Measurements from ENCODE around the gene PBX2. TPM values are rescaled to one million over a fixed set of nuclear protein-coding genes. Genes with fewer than 3 reads are reported as not detected.

PBX2 gene
- total RNA-seq, 1 experiment from 2014 or later, result 130 TPM

DNA sequence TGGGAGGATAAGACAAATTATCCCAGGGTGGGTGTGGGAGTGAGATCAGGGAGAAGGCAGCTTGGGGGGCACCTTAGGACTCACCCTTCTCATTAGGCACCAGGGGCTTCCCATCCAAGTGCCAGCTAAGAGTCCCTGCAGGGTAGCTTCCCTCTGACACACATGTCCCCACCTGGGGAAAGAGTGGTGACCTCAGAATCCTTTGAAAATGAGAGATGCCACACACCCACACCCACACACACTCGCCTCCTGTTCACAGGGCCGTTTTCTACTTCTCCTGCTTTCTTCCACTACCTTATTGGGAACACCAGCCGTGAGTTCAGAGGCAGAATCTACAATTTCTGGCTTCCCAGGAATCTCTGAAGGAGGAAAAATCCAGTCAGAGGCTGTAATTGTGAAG is 7.0 kb downstream of the PBX2 start:
- H3K27ac Mint-ChIP-seq, result no peak overlapping the region
- POLR2A ChIA-PET, result no interaction called here
- H3K36me3 Mint-ChIP-seq, result peaks cover 42% of the 10 kb centered on the region

DNA sequence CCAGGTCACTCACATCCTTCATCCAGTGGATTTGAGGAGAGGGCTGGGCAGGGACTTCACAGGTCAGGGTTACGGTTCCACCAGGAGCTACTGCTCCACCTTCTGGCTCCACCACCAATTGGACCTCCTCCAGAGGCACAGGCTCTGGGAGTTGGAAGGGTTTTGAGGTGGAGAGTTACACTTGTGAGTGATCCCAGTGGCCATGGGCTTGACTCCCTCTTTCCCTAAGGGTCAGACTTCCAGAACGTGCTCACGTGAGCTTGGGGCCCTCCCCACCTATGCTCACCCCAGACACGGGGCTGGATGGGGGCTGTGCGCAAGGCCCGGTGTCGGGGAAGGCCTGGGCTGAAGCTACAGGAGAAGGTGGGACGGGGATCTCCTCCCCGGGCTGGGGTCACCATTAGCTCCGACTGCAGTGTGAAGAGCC is 7.4 kb downstream of the PBX2 start:
- no peak overlapping the region for H3K4me3 Mint-ChIP-seq
- ChIA-PET POLR2A (interaction anchor here (0.5 kb wide), 1 partner anchor 48 kb away, joined by 3 read pairs; no protein-coding TSS in a partner anchor), CTCF (interaction anchor here (0.9 to 2.2 kb wide), 6 partner anchors 8 to 135 kb away, joined by 3 to 9 read pairs (median 5); partner anchors contain the start of gene PBX2)
- H3K4me1 Mint-ChIP-seq, result peaks cover 15% of the 10 kb centered on the region
- H3K27me3 Mint-ChIP-seq (ENCODE audit: low read depth), result no peaks in the 10 kb centered on the region
- no peak for ATAC-seq
- no peak for DNase-seq (ENCODE audit: low spot score)
- H3K27ac Mint-ChIP-seq, result no peak overlapping the region
- no peaks in the 10 kb centered on the region for H3K9me3 Mint-ChIP-seq
- H3K36me3 Mint-ChIP-seq, result peaks cover 38% of the 10 kb centered on the region
- TF ChIP-seq, protein P1, sequence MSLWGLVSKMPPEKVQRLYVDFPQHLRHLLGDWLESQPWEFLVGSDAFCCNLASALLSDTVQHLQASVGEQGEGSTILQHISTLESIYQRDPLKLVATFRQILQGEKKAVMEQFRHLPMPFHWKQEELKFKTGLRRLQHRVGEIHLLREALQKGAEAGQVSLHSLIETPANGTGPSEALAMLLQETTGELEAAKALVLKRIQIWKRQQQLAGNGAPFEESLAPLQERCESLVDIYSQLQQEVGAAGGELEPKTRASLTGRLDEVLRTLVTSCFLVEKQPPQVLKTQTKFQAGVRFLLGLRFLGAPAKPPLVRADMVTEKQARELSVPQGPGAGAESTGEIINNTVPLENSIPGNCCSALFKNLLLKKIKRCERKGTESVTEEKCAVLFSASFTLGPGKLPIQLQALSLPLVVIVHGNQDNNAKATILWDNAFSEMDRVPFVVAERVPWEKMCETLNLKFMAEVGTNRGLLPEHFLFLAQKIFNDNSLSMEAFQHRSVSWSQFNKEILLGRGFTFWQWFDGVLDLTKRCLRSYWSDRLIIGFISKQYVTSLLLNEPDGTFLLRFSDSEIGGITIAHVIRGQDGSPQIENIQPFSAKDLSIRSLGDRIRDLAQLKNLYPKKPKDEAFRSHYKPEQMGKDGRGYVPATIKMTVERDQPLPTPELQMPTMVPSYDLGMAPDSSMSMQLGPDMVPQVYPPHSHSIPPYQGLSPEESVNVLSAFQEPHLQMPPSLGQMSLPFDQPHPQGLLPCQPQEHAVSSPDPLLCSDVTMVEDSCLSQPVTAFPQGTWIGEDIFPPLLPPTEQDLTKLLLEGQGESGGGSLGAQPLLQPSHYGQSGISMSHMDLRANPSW (CRISPR knock-in tag; conservative IDR thresholded peaks at IDR 0.05; ENCODE audit: low read depth), result no peak
- TF ChIP-seq FOXJ3 (CRISPR knock-in tag; IDR thresholded peaks at IDR 0.05; ENCODE audit: borderline replicate concordance) (no peak), ESRRA (CRISPR knock-in tag; IDR thresholded peaks at IDR 0.05; ENCODE audit: borderline replicate concordance) (no peak), ATF1 (CRISPR knock-in tag; IDR thresholded peaks at IDR 0.05) (no peak), NFYB (CRISPR knock-in tag; conservative IDR thresholded peaks at IDR 0.05; ENCODE audit: low read depth) (no peak), HMGA2 (CRISPR knock-in tag; IDR thresholded peaks at IDR 0.05) (no peak), TP53 (CRISPR knock-in tag; IDR thresholded peaks at IDR 0.05) (no peak), SMAD4 (CRISPR knock-in tag; IDR thresholded peaks at IDR 0.05) (no peak)
- TF ChIP-seq, protein P2, sequence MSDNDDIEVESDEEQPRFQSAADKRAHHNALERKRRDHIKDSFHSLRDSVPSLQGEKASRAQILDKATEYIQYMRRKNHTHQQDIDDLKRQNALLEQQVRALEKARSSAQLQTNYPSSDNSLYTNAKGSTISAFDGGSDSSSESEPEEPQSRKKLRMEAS (CRISPR knock-in tag; IDR thresholded peaks at IDR 0.05), result no peak
- TF ChIP-seq, protein P3, sequence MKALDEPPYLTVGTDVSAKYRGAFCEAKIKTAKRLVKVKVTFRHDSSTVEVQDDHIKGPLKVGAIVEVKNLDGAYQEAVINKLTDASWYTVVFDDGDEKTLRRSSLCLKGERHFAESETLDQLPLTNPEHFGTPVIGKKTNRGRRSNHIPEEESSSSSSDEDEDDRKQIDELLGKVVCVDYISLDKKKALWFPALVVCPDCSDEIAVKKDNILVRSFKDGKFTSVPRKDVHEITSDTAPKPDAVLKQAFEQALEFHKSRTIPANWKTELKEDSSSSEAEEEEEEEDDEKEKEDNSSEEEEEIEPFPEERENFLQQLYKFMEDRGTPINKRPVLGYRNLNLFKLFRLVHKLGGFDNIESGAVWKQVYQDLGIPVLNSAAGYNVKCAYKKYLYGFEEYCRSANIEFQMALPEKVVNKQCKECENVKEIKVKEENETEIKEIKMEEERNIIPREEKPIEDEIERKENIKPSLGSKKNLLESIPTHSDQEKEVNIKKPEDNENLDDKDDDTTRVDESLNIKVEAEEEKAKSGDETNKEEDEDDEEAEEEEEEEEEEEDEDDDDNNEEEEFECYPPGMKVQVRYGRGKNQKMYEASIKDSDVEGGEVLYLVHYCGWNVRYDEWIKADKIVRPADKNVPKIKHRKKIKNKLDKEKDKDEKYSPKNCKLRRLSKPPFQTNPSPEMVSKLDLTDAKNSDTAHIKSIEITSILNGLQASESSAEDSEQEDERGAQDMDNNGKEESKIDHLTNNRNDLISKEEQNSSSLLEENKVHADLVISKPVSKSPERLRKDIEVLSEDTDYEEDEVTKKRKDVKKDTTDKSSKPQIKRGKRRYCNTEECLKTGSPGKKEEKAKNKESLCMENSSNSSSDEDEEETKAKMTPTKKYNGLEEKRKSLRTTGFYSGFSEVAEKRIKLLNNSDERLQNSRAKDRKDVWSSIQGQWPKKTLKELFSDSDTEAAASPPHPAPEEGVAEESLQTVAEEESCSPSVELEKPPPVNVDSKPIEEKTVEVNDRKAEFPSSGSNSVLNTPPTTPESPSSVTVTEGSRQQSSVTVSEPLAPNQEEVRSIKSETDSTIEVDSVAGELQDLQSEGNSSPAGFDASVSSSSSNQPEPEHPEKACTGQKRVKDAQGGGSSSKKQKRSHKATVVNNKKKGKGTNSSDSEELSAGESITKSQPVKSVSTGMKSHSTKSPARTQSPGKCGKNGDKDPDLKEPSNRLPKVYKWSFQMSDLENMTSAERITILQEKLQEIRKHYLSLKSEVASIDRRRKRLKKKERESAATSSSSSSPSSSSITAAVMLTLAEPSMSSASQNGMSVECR (CRISPR knock-in tag; IDR thresholded peaks at IDR 0.05; ENCODE audit: borderline replicate concordance), result no peak
- TF ChIP-seq, protein P4, sequence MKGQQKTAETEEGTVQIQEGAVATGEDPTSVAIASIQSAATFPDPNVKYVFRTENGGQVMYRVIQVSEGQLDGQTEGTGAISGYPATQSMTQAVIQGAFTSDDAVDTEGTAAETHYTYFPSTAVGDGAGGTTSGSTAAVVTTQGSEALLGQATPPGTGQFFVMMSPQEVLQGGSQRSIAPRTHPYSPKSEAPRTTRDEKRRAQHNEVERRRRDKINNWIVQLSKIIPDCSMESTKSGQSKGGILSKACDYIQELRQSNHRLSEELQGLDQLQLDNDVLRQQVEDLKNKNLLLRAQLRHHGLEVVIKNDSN (CRISPR knock-in tag; IDR thresholded peaks at IDR 0.05), result no peak
- TF ChIP-seq, protein P5, sequence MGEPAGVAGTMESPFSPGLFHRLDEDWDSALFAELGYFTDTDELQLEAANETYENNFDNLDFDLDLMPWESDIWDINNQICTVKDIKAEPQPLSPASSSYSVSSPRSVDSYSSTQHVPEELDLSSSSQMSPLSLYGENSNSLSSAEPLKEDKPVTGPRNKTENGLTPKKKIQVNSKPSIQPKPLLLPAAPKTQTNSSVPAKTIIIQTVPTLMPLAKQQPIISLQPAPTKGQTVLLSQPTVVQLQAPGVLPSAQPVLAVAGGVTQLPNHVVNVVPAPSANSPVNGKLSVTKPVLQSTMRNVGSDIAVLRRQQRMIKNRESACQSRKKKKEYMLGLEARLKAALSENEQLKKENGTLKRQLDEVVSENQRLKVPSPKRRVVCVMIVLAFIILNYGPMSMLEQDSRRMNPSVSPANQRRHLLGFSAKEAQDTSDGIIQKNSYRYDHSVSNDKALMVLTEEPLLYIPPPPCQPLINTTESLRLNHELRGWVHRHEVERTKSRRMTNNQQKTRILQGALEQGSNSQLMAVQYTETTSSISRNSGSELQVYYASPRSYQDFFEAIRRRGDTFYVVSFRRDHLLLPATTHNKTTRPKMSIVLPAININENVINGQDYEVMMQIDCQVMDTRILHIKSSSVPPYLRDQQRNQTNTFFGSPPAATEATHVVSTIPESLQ (CRISPR knock-in tag; IDR thresholded peaks at IDR 0.05), result no peak

More for the DNA sequence above, 7.0 kb downstream of the PBX2 start:
- ATAC-seq (no peak), DNase-seq (ENCODE audit: low spot score) (no peak)
- no peak overlapping the region for H3K4me3 Mint-ChIP-seq
- H3K27me3 Mint-ChIP-seq (ENCODE audit: low read depth), result no peaks in the 10 kb centered on the region
- CTCF ChIA-PET, result interaction anchor here (1.3 to 2.2 kb wide), 4 partner anchors 8 to 136 kb away, joined by 3 to 9 read pairs (median 6); partner anchors contain the start of gene PBX2
- H3K9me3 Mint-ChIP-seq, result no peaks in the 10 kb centered on the region
- TF ChIP-seq ZNF317 (CRISPR knock-in tag; IDR thresholded peaks at IDR 0.05; ENCODE audit: borderline replicate concordance, low read depth) (no peak), NR1H2 (CRISPR knock-in tag; IDR thresholded peaks at IDR 0.05) (no peak), SMAD3 (CRISPR knock-in tag; IDR thresholded peaks at IDR 0.05; ENCODE audit: borderline replicate concordance) (no peak), ZNF121 (CRISPR knock-in tag; IDR thresholded peaks at IDR 0.05) (no peak), ZBTB21 (CRISPR knock-in tag; IDR thresholded peaks at IDR 0.05; ENCODE audit: borderline replicate concordance) (no peak), CREB1 (CRISPR knock-in tag; IDR thresholded peaks at IDR 0.05) (no peak), OVOL2 (CRISPR knock-in tag; IDR thresholded peaks at IDR 0.05; ENCODE audit: borderline replicate concordance) (no peak)
- TF ChIP-seq, protein P6, sequence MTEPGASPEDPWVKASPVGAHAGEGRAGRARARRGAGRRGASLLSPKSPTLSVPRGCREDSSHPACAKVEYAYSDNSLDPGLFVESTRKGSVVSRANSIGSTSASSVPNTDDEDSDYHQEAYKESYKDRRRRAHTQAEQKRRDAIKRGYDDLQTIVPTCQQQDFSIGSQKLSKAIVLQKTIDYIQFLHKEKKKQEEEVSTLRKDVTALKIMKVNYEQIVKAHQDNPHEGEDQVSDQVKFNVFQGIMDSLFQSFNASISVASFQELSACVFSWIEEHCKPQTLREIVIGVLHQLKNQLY (CRISPR knock-in tag; IDR thresholded peaks at IDR 0.05), result no peak
- TF ChIP-seq, protein P7, sequence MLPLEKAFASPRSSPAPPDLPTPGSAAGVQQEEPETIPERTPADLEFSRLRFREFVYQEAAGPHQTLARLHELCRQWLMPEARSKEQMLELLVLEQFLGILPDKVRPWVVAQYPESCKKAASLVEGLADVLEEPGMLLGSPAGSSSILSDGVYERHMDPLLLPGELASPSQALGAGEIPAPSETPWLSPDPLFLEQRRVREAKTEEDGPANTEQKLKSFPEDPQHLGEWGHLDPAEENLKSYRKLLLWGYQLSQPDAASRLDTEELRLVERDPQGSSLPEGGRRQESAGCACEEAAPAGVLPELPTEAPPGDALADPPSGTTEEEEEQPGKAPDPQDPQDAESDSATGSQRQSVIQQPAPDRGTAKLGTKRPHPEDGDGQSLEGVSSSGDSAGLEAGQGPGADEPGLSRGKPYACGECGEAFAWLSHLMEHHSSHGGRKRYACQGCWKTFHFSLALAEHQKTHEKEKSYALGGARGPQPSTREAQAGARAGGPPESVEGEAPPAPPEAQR (CRISPR knock-in tag; IDR thresholded peaks at IDR 0.05), result no peak
- TF ChIP-seq, protein P8, sequence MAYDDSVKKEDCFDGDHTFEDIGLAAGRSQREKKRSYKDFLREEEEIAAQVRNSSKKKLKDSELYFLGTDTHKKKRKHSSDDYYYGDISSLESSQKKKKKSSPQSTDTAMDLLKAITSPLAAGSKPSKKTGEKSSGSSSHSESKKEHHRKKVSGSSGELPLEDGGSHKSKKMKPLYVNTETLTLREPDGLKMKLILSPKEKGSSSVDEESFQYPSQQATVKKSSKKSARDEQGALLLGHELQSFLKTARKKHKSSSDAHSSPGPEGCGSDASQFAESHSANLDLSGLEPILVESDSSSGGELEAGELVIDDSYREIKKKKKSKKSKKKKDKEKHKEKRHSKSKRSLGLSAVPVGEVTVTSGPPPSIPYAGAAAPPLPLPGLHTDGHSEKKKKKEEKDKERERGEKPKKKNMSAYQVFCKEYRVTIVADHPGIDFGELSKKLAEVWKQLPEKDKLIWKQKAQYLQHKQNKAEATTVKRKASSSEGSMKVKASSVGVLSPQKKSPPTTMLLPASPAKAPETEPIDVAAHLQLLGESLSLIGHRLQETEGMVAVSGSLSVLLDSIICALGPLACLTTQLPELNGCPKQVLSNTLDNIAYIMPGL (CRISPR knock-in tag; IDR thresholded peaks at IDR 0.05), result no peak
- TF ChIP-seq, protein P9, sequence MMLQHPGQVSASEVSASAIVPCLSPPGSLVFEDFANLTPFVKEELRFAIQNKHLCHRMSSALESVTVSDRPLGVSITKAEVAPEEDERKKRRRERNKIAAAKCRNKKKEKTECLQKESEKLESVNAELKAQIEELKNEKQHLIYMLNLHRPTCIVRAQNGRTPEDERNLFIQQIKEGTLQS (CRISPR knock-in tag; conservative IDR thresholded peaks at IDR 0.05), result no peak
- peaks cover 16% of the 10 kb centered on the region for H3K4me1 Mint-ChIP-seq
